Stimulated activated CD4-positive, alpha-beta T cell treated with anti-CD3 and anti-CD28 coated beads, Interleukin-1b, Interleukin-23, amount 100 ng/mL, for 48 hours (primary cell): ENCODE data around the gene COL1A1.

Experiments
- DNase-seq: peaks from one replicate; pipeline ENCODE4 v3.0.0-alpha.2; 2020

Gene COL1A1

DNA sequence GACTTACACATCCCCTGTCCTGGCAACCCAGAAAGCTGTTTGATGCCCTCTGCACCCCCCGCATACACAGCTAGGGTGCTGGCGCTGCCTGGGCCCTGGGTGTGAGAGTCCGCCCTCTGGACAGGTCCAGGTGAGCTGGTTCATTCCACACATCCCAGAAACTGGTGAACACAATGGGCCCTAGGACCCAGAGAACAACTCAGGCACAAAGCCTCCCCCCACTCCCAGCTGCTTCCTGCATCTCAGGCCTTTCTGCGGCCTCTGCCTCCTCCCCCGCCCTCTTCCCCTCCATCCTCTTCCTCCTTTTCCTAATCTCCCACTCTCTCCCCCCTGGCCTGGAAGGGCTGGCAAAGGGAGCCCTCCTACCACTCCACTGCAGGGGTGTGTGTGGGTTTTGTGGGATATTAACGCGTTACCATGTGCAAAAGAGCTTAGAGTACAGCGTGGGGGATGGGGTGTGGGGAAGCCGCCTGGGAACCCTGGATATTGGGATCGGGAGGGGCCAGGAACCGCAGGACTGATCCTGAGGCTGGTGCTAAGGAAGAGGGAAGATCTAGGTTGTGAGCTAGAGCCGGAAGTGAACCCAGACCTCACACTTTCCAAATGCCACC lies 49.4 kb downstream of the COL1A1 start:
- peak; percentile 57 for DNase-seq

DNA sequence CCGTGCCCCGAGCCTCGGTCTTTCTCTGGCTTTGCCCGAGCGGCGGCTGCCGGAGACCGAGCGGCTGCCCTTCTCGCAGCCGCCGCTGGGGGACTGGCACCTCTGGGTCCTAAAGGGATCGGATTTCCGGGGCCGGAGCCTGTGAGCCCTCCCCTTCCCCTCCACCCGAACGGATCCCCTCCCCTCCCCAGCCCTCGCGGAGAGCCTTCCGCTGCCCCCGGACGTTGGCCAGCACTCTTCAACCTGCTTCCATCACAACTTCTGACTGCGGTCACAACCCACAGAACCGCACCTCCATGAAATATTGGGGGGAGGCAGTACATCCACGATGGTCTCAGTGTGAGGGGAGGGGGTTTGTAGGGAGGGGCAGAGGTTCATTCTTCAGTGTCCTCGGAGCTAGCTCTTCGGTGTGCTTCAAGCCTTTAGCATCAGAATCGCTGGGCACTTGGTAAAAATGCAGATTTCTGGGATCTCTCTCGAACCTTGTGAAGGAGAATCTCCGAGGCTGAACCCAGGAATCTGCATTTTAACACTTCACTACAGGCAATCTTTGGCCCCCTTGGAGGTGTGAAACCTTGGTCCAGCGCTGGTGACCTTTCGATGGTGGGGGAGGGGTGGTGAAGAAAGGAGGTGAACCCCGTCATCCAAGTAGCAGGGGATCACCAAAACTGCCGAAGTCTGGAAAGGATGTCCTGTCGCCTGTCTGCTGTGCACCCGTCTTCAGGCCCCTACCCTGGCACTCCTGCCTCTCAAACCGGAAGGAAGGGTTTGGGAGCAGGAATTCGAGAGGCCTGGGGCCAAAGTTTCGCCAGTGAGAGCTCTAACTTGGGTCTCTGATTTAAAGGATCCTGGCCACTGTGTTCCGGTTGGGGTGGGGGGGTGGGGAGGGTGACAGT lies 50.1 kb downstream of the COL1A1 start:
- peak; percentile 89 for DNase-seq

DNA sequence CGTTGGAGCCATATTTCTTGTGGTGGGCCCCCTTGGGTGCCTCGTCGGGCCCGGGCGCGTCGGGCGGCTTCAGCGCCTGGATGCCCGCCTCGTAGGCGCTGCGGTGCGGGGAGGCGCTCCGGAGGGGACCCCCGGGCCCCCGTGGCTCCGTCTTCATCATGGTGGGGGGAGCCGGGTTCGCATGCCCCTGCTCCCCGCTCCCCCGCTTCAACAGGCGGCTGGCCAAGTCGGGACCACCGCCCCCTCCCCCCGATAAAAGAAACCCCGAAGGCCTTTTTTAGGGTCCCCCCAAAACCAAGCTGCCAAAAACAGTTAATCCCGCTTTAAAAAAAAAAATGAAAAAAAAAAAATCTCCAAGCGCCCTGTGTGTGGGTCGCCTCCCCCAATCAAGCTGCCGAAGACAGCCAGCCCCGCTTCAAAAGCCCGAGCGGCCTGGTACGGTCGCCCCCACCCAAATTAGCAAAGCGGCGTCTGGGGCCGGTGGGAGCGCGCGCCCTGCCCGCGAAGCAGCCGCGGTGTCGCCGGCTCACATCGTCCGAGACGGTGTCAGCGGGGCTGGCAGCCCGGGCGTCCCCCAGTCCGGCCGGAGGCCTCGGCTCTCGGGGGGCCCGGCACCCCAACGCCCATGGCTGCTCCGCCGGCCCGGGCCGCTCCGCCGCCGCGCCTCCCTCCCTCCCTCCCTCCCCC lies 50.9 kb downstream of the COL1A1 start, which contains the start of gene PPP1R9B:
Gene PPP1R9B, minus strand, starts transcription at position 324 of the 687 bp plus-strand sequence. Its CDS starts 164 bp downstream, at position 160.
- DNase-seq = no peak

GRCh38 chr17:50149417-50150353 lies 51.7 kb downstream of the COL1A1 start:
- DNase-seq = peak; percentile 57

DNA sequence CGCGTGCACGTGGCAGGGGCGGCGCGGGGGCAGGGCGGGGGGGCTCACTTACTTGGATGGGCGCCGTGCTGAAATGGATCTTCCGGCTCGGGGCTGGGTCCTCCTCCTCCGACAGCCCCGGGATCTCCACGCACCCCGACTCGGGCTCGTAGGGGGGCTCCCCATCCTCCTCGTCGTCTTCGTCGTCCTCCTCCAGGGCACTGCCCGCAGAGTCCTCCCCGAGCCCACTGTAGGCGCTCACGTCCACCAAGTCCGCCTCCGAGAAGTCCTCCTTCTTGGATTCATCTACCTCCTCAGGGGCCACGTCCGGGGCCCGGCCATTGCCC lies 52.4 kb downstream of the COL1A1 start:
- no peak for DNase-seq

GRCh38 chr17:50148226-50149090 lies 53.0 kb downstream of the COL1A1 start:
- peak; percentile 79 for DNase-seq

DNA sequence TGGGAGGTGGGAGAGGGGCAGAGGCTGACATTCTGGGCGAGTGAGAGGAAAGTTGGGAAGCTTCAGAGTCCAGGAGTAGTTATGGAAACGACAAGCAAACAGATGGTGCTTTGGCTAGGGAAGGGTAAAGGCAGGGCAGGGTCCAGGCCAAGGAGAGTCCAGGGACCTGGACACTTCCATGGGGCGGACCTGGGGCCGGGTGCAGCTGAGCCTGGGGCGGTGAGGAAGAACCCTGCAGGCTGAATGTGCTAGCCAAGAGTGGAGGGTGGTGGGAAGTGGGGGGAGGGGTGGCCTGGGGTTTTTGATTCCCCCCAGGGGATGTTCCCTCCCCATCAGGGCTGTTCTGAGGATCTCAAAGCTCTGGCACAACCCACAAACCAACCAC lies 53.6 kb downstream of the COL1A1 start:
- no peak for DNase-seq

GRCh38 chr17:50146927-50147665 lies 54.3 kb downstream of the COL1A1 start:
- DNase-seq = no peak

DNA sequence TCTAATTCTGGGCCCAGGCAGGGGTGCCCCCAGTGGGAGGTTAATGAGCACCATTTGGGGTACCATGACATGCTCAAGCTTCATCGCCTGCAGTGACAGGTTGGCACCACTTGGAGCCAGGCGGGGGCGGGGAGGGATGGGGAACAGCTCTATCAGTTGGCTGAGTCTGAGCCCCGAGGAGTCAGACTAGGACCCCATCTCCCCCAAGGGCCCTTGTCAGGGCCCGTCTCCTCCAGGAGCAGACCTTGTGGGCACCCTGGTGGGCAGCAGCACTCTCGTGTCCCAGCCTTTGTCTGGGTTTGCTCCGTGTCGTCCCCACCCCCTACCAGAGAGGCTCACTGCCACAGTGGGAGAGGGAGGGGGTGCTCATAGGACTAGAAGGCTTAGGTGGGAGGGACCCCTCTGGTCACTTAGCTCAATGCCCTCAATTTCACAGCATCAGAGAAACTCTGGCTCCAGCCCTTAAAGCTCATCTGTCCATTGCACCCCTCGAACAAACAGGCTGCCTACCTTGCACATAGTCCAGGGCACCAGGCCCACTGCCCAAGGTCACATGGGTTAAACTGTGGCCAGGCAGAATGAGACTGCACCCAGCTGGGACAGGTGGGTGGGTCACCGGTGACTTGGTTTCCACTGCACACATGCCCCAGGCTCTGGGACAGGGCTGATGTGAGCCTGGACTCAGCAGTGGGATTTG lies 55.1 kb downstream of the COL1A1 start:
- no peak for DNase-seq

DNA sequence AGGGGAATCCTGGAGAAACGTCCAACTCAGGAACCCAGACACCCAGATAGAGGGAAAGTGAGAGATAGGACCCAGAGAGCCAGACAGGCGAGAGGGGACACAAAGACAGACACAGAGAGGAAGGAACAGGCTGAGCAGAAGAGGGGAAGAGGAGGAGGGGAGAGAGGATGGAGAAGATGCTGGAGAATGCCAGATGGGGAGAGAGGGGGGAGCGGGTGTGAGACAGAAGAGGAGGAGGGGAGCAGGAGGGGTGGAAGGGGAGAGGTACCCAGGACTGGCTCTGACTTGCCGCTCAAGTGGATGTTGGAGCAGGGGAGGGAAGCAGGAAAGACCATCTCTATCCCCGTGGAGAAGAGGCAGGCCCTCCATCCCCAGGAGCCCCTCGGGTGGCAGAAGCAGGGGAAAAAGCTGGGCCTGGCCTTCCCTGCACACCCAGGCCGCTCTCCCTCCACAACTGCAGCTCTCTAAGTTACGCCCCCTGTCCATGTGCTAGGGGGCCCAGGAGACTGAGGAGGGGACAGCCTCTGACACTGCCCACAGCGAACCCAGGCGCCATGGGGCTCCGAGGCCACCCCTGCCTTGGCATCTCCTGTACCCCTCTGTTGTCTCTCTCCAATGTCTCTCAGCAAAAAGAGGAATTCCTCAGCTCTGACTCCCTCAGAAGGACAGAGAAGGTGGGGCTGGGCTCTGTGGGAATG lies 55.8 kb downstream of the COL1A1 start:
- DNase-seq = no peak

DNA sequence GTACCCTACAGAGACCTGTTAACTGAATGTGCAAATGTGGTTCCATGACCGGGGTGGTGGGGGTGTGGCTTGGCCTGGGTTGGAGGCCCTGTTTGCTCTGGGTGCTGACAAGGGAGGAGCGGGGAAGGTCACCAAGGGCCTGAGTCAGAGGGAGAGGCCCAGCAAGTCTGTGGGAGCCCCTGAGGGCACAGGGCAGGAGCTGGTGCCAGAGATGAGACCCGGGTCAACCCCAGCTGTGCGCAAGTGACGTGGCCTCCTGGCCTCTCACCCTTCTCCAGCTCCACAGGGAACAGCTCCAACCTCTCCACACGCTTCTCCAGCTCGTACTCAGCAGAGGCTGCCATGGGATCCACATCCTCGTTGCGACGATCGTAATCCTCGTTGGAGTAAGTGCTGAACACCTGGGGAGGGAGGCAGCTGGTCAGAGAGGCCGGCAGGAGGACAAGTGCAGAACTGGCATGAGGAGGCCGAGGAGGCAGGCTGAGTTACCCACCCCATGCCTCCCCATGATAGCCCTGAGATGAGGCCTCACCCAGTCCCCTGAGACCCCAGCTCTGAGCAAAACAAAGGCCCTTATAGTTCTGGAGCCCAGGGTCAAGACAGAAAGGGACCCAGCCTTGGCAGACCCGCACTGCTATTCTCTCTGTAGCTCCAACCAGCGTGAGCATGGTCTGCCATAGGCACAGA lies 56.4 kb downstream of the COL1A1 start:
- DNase-seq = peak; percentile 37

- DNase-seq = no peak
Measured at GRCh38 chr17:50144355-50144754, 57.1 kb downstream of the COL1A1 start.

- DNase-seq = no peak
Measured at GRCh38 chr17:50143461-50144176, 57.8 kb downstream of the COL1A1 start.

GRCh38 chr17:50141745-50142110 lies 59.7 kb downstream of the COL1A1 start:
- no peak for DNase-seq

- DNase-seq = no peak
Measured at GRCh38 chr17:50141026-50141744, 60.2 kb downstream of the COL1A1 start.

- peak; percentile 83 for DNase-seq
Measured at GRCh38 chr17:50139950-50140885, 61.2 kb downstream of the COL1A1 start.
